HL-60 (cell line): ENCODE results near the gene MRM2.
A peak's percentile ranks its signal among the peaks of the same experiment; 100 is the strongest.

Source experiments
- DNase-seq, 2 experiments: peaks; one replicate each; pipeline ENCODE4 v3.0.0-alpha.2; 2010 to 2020; ENCODE audit warnings: low read depth in 1 of 2, low spot score in 1 of 2
- H3K27ac ChIP-seq: fragments of 250-450 bp; sonication (Bioruptor Pico); replicated peaks from 2 replicates; pipeline ENCODE4 v1.5.1; 2020; ENCODE audit warnings: mild to moderate bottlenecking, moderate library complexity
- H3K27me3 ChIP-seq: fragments of 250-450 bp; sonication (Bioruptor Pico); 2 replicates; pipeline ENCODE4 v1.5.1; 2021; ENCODE audit warnings: mild to moderate bottlenecking, moderate library complexity; ENCODE audit not compliant: insufficient read depth, poor library complexity, severe bottlenecking
- H3K4me3 ChIP-seq: replicated peaks from 2 replicates; pipeline ENCODE4 v1.5.1; 2011; ENCODE audit warnings: mild to moderate bottlenecking, control low read depth, low read length; ENCODE audit not compliant: insufficient read depth
- GABPA ChIP-seq: IDR thresholded peaks from 2 replicates; pipeline ENCODE4 v1.6.1; 2012; ENCODE audit warnings: low read depth
- POLR2AphosphoS5 ChIP-seq: IDR thresholded peaks from 2 replicates; pipeline ENCODE4 v1.6.1; 2012; ENCODE audit warnings: low read depth
- SPI1 ChIP-seq: IDR thresholded peaks from 2 replicates; pipeline ENCODE4 v1.6.1; 2012; ENCODE audit warnings: low read depth, mild to moderate bottlenecking, borderline replicate concordance
- TF ChIP-seq, protein P1 (sequence below): IDR thresholded peaks from 2 replicates; pipeline ENCODE4 v1.6.1; 2012; ENCODE audit warnings: low read depth; ENCODE audit not compliant: insufficient replicate concordance
- TF ChIP-seq, protein P2 (sequence below): IDR thresholded peaks from one replicate; pipeline ENCODE4 v1.5.1; 2011; ENCODE audit warnings: low read length, control low read depth, inconsistent platforms; ENCODE audit not compliant: insufficient read depth

Gene MRM2

DNA sequence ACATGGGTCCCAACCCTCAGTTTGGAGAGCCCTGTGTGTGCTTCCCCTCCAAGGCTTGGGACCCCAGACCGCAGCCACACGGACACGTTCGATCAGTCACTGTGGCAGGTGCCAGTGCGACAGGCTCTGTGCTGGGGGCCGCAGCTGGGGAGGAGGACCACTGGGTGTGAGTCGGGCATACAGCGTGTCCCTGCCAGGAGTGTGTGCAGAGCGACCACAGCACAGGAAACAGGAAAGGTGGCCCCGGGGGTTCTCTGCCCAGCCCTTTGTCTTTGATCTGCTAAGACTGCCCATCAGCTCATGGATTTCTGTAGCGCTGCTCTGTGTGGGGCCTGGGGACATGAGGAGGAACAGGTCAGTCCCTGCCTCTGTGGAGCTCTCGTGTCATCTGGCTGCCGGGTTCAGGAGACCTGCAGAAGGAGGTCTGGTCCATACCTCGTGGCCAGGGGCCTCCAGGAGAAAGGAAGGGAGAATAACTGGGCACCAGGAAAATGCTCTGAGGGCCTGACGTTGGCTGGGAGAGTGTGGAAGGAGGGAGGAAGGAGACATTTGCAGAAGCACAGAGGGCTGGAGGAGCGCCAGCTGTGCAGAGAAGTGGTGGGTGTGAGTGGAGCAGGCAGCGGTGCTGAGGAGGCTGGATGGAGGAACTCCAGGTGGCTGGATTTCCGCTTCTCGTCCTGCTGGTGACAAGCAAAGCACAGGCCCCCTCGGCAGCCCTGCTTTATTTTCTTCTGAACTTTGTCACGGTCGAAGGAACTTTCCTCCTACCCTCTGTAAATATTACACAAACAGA is 4.1 kb upstream of the MRM2 start:
- Histone ChIP-seq H3K4me3 (no peak overlapping the region), H3K27me3 (no peaks in the 10 kb centered on the region), H3K27ac (no peak overlapping the region)
- peak in 1 of 2 experiments; percentile 83 for DNase-seq
- TF ChIP-seq POLR2AphosphoS5, result 0 out of 2 replicates have a peak, but pooled peaks have one; percentile 22
- TF ChIP-seq, protein P1, sequence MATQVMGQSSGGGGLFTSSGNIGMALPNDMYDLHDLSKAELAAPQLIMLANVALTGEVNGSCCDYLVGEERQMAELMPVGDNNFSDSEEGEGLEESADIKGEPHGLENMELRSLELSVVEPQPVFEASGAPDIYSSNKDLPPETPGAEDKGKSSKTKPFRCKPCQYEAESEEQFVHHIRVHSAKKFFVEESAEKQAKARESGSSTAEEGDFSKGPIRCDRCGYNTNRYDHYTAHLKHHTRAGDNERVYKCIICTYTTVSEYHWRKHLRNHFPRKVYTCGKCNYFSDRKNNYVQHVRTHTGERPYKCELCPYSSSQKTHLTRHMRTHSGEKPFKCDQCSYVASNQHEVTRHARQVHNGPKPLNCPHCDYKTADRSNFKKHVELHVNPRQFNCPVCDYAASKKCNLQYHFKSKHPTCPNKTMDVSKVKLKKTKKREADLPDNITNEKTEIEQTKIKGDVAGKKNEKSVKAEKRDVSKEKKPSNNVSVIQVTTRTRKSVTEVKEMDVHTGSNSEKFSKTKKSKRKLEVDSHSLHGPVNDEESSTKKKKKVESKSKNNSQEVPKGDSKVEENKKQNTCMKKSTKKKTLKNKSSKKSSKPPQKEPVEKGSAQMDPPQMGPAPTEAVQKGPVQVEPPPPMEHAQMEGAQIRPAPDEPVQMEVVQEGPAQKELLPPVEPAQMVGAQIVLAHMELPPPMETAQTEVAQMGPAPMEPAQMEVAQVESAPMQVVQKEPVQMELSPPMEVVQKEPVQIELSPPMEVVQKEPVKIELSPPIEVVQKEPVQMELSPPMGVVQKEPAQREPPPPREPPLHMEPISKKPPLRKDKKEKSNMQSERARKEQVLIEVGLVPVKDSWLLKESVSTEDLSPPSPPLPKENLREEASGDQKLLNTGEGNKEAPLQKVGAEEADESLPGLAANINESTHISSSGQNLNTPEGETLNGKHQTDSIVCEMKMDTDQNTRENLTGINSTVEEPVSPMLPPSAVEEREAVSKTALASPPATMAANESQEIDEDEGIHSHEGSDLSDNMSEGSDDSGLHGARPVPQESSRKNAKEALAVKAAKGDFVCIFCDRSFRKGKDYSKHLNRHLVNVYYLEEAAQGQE, result no peak
- TF ChIP-seq GABPA, result no peak
- TF ChIP-seq SPI1, result no peak
- TF ChIP-seq, protein P2, sequence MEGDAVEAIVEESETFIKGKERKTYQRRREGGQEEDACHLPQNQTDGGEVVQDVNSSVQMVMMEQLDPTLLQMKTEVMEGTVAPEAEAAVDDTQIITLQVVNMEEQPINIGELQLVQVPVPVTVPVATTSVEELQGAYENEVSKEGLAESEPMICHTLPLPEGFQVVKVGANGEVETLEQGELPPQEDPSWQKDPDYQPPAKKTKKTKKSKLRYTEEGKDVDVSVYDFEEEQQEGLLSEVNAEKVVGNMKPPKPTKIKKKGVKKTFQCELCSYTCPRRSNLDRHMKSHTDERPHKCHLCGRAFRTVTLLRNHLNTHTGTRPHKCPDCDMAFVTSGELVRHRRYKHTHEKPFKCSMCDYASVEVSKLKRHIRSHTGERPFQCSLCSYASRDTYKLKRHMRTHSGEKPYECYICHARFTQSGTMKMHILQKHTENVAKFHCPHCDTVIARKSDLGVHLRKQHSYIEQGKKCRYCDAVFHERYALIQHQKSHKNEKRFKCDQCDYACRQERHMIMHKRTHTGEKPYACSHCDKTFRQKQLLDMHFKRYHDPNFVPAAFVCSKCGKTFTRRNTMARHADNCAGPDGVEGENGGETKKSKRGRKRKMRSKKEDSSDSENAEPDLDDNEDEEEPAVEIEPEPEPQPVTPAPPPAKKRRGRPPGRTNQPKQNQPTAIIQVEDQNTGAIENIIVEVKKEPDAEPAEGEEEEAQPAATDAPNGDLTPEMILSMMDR, result no peak

DNA sequence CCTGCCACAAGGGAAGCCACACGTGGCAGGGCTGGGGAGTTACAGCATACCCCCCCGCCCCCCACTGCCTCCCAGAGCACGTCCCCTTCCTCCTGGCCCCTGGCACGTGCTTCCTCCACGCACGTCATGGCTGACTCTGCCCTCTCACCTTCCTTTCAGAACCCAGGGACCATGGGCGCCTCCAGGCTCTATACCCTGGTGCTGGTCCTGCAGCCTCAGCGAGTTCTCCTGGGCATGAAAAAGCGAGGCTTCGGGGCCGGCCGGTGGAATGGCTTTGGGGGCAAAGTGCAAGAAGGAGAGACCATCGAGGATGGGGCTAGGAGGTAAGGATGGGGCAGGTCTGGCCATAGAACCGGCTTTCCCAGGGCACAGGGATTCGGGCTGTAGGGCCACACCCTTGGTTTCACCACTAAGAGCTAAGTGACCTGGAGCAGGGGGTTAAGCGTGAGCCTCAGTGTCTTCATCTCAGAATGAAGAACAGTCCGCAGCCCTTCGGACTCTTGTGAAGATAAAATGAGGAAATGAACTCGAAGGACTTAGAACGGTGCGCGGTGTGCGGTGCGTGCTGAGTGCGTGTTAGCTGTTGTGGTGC is 2.5 kb upstream of the MRM2 start:
- Histone ChIP-seq H3K27ac (peak overlapping the region; percentile 5; the same call in 1 of the 2 replicates), H3K27me3 (no peaks in the 10 kb centered on the region), H3K4me3 (no peak overlapping the region)
- TF ChIP-seq GABPA (no peak), POLR2AphosphoS5 (0 out of 2 replicates have a peak, but pooled peaks have one; percentile 22), SPI1 (peak; percentile 41; the same call in 1 of the 2 replicates)
- TF ChIP-seq, protein P2, result no peak
- TF ChIP-seq, protein P1, result no peak
- peak in 1 of 2 experiments; percentile 45 for DNase-seq

DNA sequence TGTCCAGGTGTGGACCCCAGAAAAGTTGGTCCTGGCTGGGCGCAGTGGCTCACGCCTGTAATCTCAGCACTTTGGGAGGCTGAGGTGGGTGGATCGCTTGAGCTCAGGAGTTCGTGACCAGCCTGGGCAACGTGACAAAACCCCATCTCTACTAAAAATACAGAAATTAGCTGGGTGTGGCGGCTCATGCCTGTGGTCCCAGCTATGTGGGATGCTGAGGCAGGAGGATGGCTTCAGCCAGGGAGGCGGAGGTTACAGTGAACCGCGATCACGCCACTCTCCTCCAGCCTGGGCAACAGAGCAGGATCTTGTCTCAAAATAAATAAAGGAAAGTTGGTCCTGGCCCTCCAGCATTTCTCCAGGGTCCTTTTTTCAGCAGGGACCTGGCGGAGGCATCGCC is 1.5 kb upstream of the MRM2 start:
- Histone ChIP-seq H3K27ac (no peak overlapping the region; the same call in 1 of the 2 replicates), H3K4me3 (no peak overlapping the region), H3K27me3 (no peaks in the 10 kb centered on the region)
- DNase-seq, result no peak
- TF ChIP-seq, protein P1, result no peak
- TF ChIP-seq, protein P2, result no peak
- no peak for TF ChIP-seq POLR2AphosphoS5
- TF ChIP-seq GABPA, result no peak
- TF ChIP-seq SPI1, result no peak
